Measurements from ENCODE around the gene ACO2.

ACO2 gene

DNA sequence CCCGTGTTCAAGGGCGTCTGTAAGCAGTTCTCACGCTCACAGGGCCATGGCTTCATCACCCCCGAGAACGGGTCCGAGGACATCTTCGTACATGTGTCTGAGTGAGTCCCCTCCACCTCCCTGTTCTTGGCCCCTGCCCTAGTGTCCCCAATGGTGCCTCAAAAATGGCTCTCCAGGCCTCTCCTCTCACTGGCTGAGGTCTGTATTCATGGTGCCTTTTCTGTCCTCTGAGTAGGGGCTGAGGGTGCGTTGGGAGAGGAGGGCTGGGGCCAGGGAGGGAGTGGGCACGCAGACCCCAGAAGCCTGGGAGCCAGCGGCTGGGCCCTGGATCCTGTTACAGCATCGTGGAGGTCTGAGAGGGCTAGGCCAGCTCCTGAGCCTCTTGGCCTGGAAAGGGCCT is 104.8 kb downstream of the ACO2 start:
- no peak for DNase-seq

DNA sequence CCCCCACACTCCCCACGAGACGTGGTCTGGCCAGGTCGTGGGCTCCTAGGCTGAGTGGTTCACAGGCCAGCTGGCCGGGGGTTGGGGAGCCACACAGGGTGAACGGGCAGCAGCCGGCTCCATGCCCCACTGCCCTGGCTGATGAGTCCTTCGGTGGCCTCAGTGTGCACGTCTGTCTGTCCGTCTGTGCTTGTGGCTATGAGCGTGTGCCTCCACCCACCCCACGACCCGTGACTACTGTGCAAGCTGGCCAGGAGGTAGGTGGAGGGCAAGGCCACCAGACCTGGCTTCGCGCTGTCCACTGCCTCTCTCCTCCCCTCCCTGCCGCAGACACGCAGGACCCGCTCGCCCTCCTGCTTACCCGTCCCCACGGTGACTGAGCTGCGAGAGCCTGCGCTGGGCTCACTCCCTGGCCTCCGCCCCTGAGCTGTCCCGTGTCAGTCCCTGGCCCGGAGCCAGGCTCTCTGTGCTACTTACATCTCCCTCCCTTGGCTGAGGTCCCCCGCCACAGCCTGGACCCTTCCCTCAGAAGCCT is 106.0 kb downstream of the ACO2 start:
- no peak for DNase-seq

DNA sequence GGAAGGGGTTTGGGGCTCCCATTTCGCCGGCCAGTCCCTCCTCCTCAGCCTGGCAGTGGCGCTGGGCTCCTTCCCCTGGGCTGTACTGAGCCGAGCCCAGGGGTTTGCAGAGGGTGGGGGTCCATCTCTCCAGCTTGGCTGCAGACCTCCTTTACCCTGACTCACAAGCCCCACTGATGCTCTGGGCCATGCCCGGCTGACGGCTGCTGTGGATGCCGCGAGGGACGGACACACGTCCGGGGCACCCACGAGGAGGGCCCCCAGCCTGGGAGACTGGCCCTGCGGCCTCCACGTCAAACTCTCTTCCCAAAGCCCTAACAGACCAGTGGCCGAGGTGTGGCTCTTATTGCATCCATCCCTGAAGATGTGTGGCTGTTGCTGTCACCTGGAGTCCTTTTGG is 106.6 kb downstream of the ACO2 start:
- DNase-seq, result no peak

DNA sequence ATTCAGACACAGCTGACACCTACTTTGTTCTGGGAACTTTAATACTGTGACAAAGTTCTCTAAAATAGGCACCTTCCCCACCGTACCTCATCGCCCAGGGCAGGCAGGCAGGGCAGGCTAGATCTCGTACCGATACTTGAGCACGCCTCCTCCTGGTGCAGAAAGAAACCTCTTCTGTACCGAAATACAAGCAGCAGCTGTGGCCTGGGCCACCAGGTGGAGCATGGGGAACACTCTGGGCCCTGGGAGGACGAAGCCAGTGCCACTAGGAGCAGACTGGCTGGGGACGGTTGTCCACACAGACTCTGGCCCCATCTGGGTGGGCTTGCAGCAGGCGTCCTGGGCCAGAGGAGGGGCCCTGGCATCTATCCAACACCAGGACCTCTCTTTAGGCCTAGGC is 108.0 kb downstream of the ACO2 start:
- peak; percentile 72 to 83 for DNase-seq

DNA sequence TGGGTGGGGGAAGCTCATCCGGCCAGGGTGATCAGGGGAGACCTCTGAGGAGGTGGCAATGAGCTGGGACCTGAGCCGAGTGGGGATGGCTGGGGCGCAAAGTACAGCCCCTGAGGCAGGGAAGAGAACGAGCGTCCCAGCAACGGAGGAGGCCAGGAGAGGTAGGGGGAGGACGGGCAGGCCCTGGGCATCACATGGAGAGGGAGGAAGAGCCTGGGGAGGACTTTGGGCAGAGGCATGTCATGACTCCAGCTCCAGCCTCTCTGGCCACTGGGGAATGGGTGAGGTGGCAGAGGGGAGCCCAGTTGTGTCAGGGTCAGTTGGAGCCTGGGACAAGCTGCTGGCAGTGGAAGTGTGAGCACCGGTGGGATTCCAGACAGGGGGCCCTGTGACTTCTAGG is 109.2 kb downstream of the ACO2 start:
- no peak for DNase-seq

Data from Kasumi-1 (cell line).